ENCODE measurements around the gene DEFB119.

GRCh38 chr20:31418307-31418706, 27.9 kb upstream of the DEFB119 start:
- TF ChIP-seq POLR2AphosphoS5 (IDR thresholded peaks at IDR 0.05) (no peak), POLR2A (IDR thresholded peaks at IDR 0.05) (no peak)
